ENCODE measurements around the gene CIC. TPM values are rescaled to one million over a fixed set of nuclear protein-coding genes. Genes with fewer than 3 reads are reported as not detected.

CIC gene
- total and polyA plus RNA-seq, 2 of the 13 experiments (the other 11 are each of a cell fraction or from before 2014, with no cell fraction given), result 5.9 to 8.0 TPM

GRCh38 chr19:42323852-42324654 lies 55.0 kb downstream of the CIC start:
- intact Hi-C loops (cut with micrococcal nuclease; ENCODE audit: unreplicated experiment), result loop anchor here (2.0 kb wide), 1 partner anchor 21 kb away; the partner anchor contains the start of genes PAFAH1B3 and PRR19
- H3K4me3 ChIP-seq (replicated peaks in 1 of 3; ENCODE audit: insufficient read depth in 1 of 3, low read depth in 2 of 3, low read length in 3 of 3), result peak overlapping the region in 2 of 3 experiments; percentile 51 to 75; a peak in 3 of 6 replicates
- in situ Hi-C loops (cut with HindIII; ENCODE audit: extremely low pct_ligation_motif_present, low pct_unique_long_range_greater_than_20kb), result no loop called here
- peaks cover 17% of the 10 kb centered on the region for H3K79me2 ChIP-seq (ENCODE audit: insufficient read depth, low read length)
- peaks cover 0 to 10% of the 10 kb centered on the region in 2 experiments; a peak in 2 of 5 replicates for H3K27me3 ChIP-seq (ENCODE audit: control insufficient read depth in 1 of 2, insufficient read depth in 2 of 2, low read length in 2 of 2)
- no peaks in the 10 kb centered on the region for H3K9me3 ChIP-seq (ENCODE audit: low read length)
- FAIRE-seq, result no peak
- no peak for DNase-seq (ENCODE audit: low spot score)
- peaks cover 24% of the 10 kb centered on the region for H3K4me1 ChIP-seq (ENCODE audit: insufficient read depth, low read length)
- no TSS peak for BruUV-seq (replicated peaks)
- peak overlapping the region; percentile 59; the same call in 1 of the 2 replicates for H3K9ac ChIP-seq (ENCODE audit: insufficient read depth, low read depth, low read length)
- POLR2A ChIA-PET, result no interaction called here
- no peaks in the 10 kb centered on the region for H4K20me1 ChIP-seq (ENCODE audit: insufficient read depth, low read length)
- H2AFZ ChIP-seq (ENCODE audit: low read length), result no peak overlapping the region
- H3K27ac ChIP-seq (ENCODE audit: extremely low read length, insufficient read depth, low read length), result no peak overlapping the region
- peak overlapping the region; percentile 45 for H3K4me2 ChIP-seq (ENCODE audit: low read depth, low read length)
- WGBS (ENCODE audit: low lambda C conversion rate), result 91% methylated on average over 45 of the region's 92 CpGs
- H3K36me3 ChIP-seq (replicated peaks in 1 of 2; ENCODE audit: control insufficient read depth in 1 of 2, insufficient read depth in 2 of 2, low read length in 2 of 2), result no peaks in the 10 kb centered on the region
- no peak for ATAC-seq
- TF ChIP-seq TEF (CRISPR knock-in tag; IDR thresholded peaks at IDR 0.05) (no peak), CEBPZ (IDR thresholded peaks at IDR 0.05; ENCODE audit: low read length) (no peak), PATZ1 (CRISPR knock-in tag; IDR thresholded peaks at IDR 0.05) (0 out of 2 replicates have a peak, but pooled peaks have one; percentile 15), ZNF777 (CRISPR knock-in tag; IDR thresholded peaks at IDR 0.05) (peak; percentile 69)
- CTCF ChIA-PET (ENCODE audit: low intra/inter-chr PET ratio, low total read pairs), result interaction anchor here (1.4 kb wide), 1 partner anchor 34 kb away, joined by 4 read pairs; no protein-coding TSS in a partner anchor
